ENCODE measurements around the gene SLC39A11. TPM values are rescaled to one million over a fixed set of nuclear protein-coding genes. Genes with fewer than 3 reads are reported as not detected.
A peak's percentile ranks its signal among the peaks of the same experiment; 100 is the strongest.

SLC39A11 gene
- total RNA-seq, 1 donor from 2014 or later, result 9.4 TPM

DNA sequence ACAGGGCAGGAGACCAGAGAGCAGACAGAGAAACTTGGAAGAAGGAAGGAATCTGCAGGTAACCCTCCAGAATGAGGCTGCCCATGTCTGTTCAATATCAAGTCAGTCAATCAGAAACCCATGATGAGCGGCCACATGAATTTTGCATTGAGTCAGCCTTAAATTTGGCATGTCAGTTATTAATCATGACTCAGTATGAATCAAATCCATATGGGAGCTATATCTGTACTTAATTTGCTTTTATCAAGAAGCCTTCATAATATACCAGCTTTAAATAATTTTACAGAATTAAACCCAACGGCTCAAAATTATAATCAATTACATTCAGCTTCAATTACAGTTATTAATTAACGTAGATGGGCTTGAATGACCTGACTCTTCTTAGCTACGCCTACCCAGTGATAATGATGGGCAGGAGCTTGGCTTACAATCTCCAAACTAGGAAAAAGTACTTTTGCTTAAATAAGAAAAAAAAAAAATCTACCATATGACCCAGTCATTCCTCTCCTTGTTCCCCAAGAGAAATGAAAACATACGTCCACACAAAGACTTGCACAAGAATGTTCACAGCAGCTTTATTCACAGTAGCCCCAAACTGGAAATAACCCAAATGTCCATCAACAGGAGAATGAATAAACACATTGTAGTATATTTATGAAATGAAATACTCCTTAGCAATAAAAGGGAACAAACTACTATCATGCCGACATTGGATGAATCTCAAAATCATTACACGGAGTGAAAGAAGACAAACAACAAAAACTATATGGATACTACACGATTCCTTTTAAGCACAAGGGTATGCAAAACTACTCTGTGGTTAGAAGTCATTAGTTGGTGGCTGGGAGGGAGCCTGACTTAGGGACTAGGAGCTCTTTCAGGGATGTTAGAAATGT lies 48.6 kb downstream of the SLC39A11 start:
- DNase-seq (ENCODE audit: low read depth), result peak; percentile 47

DNA sequence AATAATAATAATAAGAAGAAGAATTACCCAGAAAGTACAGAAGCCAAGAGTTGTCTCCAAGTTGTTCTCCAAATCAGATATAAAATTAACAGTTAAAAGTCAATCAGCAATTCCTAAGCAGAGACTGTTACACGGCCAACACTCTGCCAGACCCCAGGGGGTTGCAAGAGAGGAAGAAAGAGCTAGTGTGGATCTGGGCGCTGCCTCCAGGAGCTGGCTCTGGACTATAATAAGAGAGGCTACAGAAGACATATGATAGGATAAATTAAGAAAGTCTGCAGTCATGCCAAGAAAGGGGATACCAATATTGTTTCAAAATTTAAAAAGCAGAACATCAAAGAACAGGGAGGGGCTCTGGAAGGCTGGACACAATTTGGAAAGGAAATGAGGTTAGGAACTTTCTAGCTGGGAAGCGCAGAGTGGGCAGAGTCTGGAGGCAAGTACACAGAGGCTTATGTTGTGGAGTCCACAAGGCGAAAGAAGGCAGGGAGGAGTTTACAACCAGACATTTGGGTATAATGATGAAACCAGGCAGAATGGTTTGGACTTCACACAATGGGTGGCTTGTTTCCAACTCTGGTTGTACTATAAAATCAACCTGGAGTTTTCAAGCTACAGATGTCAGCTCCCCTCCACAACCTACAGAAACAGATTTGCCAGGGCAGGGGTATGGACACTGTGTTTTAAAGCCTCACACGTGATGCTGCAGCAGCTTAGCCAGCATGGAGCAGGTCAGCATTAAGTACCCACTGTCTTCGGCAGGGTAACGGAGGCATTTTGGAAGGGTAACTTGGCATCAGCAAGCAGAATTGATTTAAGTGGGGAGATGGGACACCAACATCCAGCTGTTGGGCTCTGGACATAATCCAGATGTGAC lies 49.4 kb downstream of the SLC39A11 start:
- no peak for DNase-seq (ENCODE audit: low read depth)

DNA sequence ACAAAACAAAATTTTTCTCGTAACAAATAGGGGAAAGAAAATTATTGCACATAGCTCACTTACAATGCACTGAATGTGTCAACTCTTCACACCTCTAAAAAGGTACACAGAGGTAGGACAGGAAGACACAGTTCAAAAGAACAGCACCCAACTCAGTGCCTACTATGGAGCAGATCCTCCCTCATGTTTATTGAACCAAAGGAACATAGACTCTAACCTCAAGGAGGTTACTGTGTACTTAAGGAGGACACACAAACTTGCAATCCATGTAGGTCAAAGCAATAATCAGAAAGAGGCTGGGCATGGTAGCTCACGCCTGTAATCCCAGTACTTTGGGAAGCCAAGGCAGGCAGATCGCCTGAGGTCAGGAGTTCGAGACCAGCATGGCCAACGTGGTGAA lies 50.3 kb downstream of the SLC39A11 start:
- no peak for DNase-seq (ENCODE audit: low read depth)

DNA sequence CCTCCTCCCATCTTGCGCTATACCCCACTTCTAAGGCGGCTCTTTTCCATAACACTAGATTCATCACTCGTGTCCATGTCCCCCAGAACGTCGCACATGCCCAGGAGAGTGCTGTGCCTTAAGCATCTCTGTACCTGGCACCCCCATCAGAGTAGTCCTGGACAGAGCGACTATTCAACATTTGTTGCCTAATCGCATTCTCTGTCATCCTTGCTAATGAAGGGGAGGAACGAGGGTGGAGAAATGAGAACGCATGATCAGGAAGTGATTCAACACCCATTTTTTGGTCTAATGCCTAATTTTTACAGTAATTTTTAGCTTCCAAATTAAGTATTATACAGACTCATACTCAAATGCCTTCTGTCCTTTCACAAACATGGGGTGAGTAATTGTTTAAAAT lies 53.2 kb downstream of the SLC39A11 start:
- no peak for DNase-seq (ENCODE audit: low read depth)

DNA sequence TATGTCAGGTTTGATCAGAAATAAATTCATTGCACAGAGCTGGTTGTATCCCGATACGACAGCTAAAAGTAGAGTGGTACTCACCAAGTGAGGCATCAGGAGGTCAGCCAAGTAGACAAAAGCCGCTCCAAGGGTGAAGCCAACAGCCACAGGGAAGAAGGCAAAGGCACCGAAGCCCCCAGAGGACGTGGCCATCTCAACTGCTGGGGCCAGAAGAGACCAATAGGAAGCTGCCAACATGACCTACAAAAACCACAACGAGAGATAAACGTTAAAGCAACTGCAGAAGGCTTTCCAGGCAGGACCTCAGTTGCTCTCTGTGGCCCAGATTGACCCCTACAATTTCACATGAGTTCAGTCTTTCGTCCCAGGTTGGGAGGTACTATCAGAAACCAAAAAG lies 61.0 kb downstream of the SLC39A11 start:
- DNase-seq (ENCODE audit: low read depth), result peak; percentile 44

DNA sequence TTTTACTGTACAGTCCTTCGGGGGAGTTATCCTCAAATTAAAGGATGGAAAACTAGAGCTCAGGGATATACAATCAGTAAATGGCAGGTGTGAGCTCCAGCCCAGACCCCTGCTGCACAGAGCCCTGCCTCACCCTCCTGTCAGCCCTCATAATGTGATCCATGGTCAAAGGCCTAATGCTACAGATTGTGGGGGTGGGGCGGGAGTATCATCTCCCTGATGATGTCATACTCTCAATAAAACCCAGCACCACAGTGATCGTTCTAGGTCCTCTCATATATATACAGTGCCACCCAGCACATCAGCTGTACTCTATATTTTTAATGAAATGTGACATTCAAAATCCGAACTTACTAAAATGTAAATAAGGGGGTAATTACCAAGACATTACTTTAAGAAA lies 61.5 kb downstream of the SLC39A11 start:
- DNase-seq (ENCODE audit: low read depth), result no peak

DNA sequence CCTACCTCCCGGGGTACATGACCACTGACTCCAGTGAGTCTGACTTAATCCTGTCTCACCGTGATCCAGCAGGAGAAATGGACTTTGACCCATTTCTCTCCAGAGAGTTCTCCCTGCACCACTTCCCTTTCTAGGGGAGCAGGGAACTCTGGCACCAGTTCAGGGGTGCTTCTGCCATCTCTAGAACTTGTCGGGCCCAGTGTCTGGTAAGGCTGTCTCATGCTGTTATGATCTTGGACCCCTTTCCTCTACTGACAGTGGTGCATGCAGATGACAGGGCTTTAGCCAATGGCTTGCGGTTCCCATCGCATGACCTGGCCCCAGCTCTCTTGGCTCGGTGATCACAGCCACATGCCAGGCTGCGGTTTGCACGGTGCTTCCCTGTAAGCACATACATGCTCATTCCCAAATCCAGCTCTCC lies 62.0 kb downstream of the SLC39A11 start:
- DNase-seq (ENCODE audit: low read depth), result peak; percentile 49

DNA sequence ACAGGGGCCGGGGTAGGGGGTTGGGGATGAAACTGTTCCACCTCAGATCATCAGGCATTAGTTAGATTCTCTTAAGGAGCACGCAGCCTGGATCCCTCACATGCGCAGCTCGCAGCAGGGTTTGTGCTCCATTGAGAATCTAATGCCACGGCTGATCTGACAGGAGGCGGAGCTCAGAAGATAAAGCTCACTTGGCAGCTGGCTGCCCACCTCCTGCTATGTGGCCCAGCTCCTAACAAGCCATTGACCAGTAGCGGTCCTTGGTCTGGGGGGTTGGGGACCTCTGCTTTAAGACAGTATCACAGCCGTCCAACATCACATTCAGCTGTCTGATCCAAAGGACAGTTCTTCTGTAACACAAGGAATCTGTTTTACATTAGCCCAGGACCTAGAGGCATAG lies 62.5 kb downstream of the SLC39A11 start:
- no peak for DNase-seq (ENCODE audit: low read depth)

DNA sequence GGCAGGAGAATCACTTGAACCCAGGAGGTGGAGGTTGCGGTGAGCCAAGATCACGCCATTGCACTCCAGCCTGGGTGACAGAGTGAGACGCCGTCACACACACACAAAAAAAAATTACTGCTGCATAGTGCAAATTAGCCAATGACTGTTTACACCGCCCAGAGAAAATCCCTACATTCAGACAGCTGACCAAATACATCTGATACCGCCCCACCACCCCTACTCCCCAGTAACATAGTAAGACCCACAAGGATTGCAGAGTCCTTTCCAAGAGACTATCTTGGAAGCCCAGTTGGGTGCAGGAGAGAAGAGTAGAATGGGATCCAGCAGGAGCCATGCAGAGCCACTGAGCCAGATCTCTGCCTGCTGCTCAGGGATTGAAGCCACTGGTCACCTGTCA lies 63.5 kb downstream of the SLC39A11 start:
- DNase-seq (ENCODE audit: low read depth), result no peak

DNA sequence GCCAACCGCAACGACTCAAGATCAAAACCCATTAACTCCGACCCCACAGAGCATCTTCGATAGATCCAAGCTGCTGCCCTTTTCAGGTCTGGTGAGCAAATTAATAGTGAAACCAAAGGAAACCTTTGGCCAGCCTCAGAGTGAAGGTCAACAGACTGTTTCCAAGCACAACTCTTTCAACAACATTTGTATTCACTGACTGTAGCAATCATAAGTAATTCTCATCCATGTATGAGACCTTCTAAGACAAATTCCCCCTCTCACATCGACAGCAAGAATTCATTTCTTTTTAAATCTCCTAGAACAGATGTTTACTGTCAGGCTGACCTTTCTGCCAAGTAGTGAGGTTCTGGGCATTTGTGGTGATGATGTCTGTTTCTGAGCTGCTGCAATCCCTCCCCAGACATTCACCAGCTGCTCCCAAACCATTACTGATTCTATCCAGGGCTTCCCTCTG lies 64.2 kb downstream of the SLC39A11 start:
- peak; percentile 74 for DNase-seq (ENCODE audit: low read depth)

DNA sequence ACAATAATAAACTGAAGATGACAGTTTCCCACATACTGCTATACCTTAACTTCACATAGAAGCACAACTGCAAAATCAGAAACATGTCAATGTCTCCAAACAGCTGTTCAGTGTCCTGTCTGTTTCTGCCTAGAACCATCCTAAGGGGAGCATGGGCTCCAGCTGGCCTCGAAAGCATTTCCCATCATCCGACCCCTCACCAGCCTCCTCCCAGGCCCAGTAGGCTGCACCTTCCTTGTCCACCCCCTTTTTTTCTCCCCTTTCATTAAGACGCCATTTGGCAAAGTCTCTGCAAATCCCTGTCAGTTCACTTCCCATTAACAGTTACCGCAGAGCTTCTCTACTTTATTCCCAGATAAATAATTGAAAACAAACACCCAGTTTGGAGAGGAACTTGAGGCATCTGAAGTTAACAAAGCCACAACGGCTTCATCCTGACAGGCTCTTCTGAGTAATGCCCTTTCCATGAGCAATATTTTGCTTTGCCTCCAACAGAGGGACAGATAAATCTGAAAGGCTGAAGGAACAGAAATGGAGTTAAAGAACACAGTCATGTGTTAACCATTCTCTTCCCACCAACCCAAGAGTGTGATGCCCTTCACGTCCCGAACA lies 65.3 kb downstream of the SLC39A11 start:
- DNase-seq (ENCODE audit: low read depth), result peak; percentile 30

DNA sequence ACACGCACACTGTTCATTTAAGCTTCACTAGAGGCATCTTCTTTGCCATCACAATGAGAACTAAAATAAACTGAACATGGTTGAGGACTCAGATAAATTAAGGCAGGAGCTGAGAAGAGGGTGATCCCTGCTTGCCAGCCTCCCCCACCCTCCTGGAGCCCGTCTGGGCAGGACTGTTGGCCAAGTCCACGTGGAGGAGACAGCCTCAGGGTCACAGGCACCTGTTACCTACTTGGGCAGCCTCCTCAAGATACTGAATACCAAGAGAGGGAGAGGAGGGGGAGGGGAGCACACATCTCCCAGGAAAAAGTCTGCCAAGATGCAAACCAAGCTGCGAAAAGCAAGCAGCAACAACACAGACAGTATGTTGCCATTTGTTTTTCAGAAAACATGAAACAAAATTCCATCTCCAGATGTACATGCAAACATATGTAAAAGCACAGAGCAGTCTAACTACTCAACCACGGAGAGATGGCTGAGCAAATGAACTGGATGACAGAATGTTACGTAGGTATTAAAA lies 67.4 kb downstream of the SLC39A11 start:
- DNase-seq (ENCODE audit: low read depth), result no peak

DNA sequence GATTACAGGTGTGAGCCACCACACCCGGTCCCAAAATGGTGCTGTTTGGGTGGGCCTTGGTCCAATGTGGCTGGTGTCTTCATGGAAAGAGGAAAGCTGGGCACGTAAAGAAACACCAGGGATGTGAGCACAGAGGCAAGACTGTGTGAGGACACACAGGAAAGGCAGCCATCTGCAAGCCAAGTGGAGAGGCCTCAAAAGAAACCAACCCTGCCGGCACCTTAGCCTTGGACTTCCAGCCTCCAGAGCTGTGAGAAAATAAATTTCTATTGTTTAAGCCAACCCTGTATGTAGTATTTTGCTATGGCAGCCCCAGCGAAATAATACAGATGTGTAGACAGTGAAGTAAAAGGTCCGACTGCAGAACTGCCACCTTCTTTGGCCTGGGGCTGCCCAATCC lies 68.7 kb downstream of the SLC39A11 start:
- no peak for DNase-seq (ENCODE audit: low read depth)

DNA sequence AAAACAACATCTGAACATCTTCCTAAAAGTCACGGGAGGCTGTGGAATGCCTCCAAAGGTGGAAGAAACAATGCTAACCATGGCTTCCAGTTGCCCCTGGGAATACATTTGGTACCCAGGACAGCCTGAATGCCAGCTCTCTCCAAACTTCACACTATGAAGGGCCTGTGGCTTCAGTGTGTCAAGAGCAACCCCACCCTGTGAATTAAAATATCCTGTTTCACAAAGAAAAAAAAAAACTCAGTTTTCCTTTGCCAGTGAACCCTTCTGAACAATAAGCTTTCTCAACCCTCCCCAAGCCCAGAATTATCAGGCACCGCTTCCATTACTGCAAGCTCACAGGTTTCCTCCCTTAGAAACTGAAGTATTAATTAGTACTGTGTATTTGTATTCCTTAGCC lies 69.8 kb downstream of the SLC39A11 start:
- DNase-seq (ENCODE audit: low read depth), result no peak

DNA sequence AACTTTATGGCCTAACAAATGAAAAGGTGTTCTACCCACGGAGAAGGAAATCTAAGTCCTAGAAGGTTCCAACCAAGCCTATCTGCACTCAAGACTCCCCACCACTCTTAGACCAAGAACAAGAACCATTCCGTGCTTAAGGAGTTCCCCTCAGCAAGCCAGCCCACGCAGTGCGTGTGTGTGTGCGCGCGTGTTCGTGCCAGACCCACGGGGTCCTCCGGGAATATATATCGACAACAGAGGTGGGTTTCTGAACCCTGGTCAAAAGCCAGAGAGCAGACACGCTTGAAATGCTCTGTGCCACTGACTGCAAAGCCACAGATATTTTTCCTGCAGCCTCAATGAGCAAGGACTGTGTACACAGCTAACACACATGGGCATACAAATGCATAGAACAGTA lies 70.7 kb downstream of the SLC39A11 start:
- no peak for DNase-seq (ENCODE audit: low read depth)

DNA sequence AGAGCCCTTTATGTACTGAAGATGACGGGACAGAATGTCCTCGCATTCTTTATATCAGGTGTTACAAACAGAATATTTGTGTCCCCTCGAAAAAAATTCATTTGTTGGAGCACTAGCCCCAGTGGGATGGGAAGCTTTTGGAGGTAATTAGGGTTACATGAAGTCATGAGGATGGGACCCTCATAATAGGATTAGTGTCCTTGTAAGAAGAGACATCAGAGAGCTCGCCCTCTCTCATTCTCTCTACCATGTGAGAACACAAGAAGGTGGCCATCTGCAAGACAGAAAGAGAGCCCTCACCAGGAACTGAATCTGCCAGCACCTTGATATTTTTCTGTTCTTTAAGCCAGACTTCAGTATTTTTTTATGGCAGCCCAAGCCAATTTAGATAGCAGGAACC lies 72.4 kb downstream of the SLC39A11 start:
- no peak for DNase-seq (ENCODE audit: low read depth)

DNA sequence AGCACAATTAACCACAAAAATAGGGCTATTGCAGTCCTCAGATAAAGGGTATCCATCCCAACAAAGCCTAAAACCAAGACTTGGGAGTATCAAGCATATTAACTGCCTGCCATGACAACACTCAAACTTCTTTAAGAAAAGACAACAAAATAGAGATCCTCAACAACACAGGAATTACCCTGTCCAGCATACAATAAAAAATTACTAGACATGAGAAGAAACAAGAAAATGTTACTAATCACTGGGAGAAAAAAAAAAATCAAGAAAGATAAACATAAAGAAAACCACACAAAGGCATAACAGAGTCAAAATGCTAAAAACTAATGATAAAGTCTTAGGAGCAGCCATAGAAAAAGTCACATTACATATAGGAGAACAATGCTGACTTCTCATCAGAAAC lies 73.9 kb downstream of the SLC39A11 start:
- DNase-seq (ENCODE audit: low read depth), result no peak

DNA sequence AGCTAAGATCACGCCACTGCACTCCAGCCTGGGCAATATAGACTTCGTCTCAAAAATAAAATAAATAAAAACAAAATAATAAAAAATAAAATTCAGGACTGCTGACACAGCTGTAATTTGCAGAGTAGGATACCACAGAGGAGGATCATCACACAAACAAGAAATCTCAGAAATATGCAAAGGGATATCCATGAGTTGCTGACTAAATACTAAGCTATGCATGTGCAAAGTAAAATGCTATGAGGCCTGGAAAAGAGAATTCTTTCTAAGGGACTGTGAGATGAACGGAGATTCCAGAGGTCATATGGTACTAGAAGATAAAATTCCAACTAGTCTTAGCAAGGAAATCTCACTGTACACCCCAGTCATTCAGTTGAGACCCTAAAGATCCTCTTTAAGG lies 74.8 kb downstream of the SLC39A11 start:
- DNase-seq (ENCODE audit: low read depth), result no peak

DNA sequence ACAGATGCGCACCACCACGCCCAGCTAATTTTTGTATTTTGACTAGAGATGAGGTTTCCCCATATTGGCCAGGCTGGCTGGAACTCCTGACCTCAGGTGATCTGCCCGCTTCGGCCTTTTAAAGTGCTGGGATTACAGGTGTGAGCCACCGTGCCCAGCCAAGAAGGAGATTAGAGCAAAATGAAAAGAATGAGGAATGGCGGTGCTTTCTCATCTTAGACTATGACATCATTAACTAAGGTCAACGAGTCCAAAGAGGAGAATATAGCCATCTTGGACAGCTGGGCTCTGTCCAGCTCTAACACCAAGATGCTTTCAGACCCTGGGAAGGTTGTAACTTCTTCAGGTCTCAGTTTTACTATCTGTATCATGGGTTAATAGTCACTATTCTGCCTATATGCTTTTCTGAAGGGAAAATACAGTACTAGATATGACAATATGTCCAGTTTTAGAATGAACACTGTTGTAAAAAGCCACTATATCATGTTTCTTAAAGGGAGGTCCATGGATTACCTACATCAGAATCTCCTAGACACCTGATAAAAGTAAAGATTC lies 76.7 kb downstream of the SLC39A11 start:
- no peak for DNase-seq (ENCODE audit: low read depth)

DNA sequence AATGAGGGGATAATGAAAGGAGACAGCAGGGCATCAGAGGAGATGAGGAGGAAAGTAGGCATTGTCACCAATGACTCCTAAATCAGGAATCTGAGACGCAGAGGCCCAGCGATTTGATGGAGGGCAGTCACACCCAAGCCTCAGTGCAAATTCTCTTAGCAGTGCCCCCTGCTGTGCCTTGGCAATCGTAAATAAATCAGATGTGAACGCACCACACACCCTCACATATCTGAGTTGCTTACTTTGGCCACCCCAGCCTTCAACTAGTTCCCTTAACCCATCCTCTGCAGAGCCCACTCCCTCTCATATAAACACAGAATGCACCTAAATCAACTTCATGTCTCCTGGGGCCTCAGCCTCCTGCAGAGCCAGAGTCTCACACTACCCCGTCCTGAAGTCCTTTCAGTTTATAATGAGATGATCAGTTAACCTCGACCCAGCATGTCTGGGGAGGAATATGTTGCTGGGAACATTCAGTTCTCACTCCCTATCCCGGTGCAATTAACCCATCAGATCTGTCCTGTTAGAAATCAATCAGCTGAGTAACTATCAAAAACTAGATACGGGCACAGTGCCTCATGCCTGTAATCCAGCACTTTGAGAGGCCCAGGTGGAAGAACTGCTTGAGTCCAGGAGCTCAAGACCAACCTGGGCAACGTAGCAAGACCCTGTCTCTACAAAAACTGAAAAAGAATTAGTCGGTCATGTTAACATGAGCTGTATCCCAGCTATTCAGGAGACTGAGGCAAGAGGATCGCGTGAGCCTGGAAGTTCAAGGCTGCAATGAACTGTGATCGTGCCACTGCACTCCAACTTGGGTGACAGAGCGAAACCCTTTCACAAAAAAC lies 78.4 kb downstream of the SLC39A11 start:
- DNase-seq (ENCODE audit: low read depth), result peak; percentile 71
